ENCODE data around the gene TLR10.

Gene TLR10

DNA sequence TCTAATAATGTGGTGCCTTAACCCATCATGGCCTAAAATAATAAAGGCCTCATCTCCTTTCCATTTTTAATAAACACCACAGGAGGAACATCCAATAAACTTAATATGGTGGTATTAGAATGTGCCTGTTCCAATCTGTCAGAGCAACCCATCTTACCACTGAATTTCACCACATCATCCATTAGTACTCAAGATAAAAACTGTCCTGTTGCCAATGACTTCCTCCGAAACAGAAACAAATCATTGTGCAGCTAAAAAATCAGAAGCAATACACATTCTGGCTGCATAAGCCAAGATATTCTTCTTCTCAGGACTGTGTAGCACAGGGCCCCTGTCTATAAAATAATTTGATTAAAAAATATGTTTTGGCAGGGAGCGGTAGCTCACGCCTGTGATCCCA is 18.5 kb downstream of the TLR10 start:
- no peak for DNase-seq (ENCODE audit: low spot score)

DNA sequence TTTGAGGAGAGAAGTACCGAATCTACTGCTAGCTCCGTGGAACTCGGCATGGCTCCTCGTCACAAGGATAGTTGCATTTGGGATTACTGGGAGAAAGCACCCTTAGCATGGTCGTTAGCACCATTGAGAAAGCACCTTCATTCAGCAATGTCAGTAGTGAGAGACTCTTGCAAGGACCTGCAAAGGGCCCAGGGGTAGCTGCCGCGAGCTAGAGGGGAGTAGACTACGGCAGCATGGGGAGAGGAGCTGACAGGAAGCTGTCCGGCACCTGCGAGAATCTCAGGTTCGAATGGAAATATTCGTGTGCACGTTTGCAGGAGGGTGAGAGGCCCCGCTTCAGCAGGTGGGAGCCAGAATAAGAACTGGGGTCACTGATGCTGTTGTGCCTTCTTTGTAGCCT is 20.2 kb downstream of the TLR10 start:
- no peak for DNase-seq (ENCODE audit: low spot score)

DNA sequence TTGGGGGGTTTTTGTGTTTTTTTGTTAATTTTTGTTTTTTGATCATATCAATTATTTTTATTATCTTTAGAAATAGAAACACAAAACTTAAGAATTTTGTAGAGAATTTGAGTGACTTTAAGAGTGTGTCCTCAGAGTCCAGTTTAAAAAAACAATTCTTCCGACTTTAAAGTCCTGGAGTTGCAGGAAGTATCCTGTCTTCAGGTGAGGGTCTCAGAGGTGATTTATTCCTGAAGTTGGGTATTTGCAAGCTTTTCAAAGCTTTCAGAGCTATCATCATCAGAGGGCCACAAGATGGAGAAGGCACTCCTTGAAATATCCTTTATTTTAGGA is 23.0 kb downstream of the TLR10 start:
- no peak for DNase-seq (ENCODE audit: low spot score)

DNA sequence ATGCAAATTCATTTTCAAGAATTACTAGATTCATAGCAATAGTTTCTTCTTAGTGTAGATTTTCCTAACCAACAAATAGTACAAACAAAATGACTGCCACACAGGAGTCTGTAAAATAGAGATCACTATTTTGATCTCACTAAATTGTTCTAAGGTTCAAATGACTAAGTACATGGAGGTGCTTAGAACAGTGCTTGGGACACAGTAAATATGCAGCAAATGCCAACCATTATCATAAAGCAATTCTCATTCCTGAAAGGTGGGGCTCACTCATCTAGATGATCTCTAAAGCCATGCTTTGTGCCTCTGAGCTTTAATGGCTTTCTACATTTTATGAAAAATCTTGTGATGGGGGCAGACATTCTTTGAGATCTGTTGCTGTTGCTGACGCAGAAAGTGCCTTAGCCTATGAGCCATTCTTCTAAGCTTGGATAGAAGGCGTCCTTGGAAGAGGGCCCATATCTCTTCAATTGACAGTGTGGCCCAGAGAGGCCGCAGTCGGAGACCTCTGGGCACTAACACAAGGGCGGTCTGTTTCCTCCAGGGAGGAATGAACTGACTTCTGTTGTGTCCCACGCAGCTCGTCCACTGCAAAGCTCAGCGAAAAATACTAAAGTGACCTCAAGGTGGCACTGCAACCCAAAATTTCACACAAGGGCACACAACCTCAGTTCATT is 23.5 kb downstream of the TLR10 start:
- peak; percentile 98 for DNase-seq (ENCODE audit: low spot score)

DNA sequence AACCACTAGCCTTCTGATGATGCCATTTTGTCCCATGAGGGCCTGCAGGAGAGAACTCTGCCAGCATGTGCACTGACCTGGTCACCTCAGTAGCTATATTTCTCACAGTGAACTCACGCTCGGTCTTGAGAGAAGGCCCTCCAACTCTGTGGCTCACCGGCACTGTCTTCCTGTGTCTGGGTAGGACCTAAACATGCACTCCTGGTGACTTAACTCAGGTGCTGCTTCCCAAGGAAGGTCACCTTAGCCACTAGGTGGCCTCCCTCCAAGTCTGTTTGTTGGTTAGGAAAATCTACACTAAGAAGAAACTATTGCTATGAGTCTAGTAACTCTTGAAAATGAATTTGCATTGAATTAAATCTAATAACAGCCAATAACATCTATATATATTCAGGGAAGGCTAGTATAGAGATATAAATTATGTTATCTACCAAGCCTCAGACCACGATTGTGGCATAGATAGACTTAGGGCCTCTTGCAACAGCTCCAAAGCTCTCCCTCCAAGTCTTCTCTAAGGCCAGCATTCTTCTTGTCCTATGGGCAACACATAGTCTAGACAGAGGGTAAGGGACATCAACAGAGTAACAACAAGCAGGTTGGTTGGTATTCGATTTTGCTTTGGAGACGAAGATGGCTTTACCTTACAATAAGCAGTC is 24.7 kb downstream of the TLR10 start:
- DNase-seq (ENCODE audit: low spot score), result no peak

DNA sequence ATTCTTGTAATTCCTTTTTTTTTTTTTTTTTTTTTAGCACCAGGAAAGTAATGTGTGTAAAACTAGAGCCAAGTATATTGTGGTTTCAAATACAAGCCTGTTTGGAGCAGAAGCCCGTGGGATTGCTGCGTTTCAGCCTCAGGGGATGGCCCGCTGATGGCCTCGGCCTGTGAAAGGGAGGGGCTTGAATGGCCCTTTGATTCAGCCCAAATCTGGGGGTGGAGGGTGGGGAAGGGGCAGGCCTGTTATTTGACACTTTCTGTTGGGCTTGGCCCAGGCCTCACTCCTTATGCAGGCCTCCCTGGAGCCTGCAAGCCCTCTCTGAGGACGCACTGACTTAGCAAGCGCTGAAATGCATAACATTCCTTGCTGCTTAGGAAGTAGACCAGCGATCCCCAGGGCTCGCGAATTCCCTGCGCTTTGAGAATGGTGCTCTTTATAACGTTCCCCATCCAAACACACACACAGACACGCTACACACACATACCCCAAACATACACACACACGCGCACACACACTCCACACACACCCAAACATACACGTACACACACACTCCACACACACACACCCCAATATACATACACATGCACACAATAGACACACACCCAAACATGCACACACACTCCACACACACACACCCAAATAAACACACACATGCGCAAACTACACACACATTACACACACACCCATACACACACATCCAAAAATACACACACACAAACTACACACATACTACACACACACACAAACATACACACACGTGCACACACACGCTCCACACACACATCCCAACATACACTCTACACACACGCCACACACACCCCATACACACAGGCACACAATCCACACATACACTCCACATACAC is 29.6 kb downstream of the TLR10 start:
- DNase-seq (ENCODE audit: low spot score), result peak; percentile 30

DNA sequence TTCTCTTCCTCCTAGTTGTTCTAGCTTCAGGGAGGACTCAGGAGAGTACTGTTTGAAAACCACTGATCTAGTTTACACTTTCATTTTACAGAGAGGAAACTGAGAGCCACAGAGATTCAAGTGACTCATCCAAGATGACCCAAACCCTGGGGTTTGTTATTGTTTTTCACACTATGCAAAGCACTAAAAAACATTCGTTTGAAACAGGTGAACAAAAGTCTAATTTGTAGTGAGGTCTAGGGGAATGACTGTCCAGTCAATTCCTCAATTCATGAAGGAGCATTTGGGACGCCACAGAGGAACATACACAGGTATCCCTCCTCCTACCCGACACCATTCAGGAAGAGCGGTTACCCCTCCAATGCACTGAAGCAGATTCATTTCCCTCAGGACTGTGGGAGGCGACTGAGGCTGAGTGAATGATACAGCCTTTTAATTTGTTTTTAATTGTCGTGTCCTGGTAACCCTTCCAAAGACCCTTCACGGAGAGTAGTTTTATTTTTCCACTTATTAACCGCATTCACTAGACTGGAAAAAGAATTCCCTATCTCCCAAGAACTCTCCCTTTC is 30.3 kb downstream of the TLR10 start:
- no peak for DNase-seq (ENCODE audit: low spot score)

DNA sequence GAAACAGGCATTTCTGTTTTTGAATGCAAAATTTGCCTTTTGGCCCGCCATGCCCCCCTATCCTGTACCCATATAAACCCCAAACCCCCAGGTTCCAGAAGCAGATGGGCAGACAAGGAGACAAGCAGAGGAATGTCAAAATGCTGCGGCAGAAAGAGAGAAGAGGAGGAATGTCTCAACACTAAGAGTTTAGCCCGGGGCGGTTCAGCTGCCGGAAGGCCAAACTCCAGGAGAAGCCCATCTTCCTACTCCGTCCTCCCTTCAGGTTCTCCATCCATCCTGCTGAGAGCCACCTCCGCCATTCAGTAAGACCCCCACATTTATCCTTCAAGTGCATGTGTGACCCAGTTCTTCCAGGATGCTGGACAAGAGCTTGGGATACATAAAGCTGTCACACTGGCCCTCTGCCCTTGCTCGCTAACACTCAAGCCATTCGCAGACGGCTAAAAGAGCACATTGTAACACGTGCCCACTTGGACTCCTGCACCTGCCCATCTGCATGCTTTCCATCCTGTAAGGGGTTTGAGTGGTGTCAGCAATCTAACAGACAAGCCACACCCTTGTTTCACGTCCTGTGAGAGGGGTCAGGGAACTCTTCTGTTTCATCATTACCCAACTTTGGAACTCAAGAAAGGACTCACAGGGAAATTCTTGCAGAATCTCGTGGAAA is 31.3 kb downstream of the TLR10 start:
- no peak for DNase-seq (ENCODE audit: low spot score)

DNA sequence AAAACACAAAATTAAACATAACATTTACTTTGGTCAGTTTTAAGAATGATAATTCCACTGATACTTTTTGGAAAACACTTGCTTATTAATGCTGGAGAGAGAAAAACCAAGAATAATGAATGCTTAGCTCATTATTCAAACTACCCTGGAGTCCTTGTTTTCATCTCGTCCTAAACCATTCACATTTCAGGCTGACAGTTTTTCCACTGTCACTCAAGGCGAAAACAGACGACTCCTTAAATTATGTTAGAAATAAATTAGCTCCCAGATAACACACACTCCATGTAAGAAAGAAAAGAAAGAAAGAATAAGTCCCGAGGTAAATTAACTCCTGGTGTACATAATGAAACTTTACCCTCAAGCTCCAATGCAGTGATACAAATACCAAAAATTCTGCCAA is 33.5 kb downstream of the TLR10 start:
- no peak for DNase-seq (ENCODE audit: low spot score)

DNA sequence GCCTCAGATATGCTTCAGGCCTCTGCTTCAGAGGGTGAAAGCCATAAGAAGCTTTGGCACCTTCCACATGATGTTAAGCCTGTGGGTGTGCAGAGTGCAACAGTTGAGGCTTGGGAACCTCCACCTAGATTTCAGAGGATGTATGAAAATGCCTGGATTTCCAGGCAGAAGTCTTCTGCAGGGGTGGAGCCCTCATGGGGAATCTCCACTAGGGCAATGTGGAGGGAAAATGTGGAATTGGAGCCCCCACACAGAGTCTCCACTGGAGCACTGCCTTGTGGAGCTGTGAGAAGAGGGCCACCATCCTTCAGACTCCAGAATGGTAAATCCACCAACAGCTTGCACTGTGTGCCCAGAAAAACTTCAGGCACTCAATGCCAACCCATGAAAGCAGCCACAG is 35.2 kb downstream of the TLR10 start:
- no peak for DNase-seq (ENCODE audit: low spot score)

DNA sequence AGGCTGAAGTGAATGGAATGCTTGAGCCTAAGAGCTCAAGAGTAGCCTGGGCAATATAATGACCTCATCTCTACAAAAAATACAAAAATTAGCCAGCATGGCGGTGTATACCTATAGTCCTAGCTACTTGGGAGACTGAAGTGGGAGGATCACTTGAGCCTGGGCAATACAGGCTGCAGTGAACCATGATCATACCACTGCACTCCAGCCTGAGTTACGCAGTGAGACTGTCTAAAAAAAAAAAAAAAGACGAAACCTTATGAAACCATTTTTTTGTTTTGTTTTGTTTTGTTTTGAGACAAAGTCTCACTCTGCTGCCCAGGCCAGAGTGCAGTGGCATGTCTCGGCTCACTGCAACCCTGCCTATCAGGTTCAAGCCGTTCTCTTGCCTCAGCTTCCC is 36.9 kb downstream of the TLR10 start:
- no peak for DNase-seq (ENCODE audit: low spot score)

DNA sequence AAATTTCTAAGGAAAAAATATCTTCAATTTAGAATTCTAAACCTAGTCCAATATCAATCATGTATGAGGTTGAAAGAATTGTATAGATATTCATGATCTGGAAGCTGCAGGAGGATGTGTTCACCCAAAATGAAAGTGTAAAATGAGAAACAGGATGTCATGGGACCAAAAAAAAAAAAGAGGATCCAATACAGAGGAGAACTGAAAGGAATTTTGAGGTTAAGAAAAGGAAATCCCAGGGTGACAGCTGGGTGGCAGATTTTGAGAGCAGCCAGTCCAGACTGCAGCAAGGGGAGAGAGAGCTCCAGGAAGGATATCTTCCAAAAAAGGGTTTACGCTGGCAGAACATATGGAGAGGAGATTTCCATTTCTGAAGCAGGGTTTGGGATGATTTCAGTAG is 38.9 kb downstream of the TLR10 start:
- peak; percentile 22 for DNase-seq (ENCODE audit: low spot score)

DNA sequence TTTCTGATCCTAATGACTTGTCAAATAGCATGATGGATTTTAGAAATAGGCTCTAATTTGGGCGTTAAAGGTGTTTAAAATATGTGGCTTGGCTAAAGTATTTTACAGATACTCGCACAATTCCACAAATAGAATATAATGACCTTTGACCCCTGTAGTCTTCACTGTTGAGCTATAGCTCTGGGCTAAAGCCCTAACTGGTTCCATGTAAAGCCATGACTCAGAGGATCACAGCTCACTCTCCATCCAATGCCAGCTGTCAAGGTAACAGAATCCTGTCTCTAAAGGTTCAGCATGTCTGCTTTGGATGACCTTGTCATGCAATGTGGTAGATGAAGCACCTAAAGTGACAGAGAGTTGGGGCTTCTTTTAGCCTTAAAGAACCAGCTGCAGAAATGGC is 42.5 kb downstream of the TLR10 start:
- no peak for DNase-seq (ENCODE audit: low spot score)

DNA sequence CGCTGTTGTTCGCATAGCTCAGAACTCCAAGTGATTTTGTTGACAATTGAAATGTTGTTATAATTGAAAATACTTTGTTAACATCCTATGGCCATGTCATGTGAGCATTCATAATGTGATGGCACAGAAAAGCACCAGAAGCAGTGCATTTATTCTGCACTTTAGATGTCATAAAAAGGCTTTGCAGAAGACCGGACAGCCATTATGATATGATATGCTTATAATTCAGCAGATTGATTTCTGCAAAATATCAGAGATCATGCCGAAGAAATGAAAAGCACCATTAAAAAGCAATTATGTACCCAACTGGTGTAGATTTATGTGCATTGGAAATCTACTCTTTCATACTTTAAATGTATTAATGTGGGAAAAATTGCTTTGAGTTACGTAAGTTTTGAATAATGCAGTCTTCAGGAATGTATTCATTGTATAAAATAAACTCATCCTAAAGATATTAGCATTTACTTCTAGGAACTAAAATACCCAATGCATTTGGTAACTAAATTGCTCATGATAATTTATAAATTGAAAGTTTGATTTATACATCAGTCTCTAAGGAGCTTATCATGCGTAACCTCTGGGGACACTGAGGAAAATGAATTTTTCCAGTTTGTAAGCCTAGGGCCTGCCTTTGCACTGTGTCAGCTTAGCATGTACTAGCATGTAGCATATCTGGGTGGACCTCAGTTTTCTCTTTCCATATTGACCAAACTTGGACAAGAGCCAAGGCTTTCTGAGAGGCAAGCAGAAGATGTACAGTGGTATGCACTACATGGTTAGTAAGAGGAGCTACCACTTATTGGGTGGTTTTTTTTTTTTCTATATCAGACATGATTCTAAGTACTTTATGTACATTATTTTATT is 43.6 kb downstream of the TLR10 start:
- DNase-seq (ENCODE audit: low spot score), result no peak

DNA sequence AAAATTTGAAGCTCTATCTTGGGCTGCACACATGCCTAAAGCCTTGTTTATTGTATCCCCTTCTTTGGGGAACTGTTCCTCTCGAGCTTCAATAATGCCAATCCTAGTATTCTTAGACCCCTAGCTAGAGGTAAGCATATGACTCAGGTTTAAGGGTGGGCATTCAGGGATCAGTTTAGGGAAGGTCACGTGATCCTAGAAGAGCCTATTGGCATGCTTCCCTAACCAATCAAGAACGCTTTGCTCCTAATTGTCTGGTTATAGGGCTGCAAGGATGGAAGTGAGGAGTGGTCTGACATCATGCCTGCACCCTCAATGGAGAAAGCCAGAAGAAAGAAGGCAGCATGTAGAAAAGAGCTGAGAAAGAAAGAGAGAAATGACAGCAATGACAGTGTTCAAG is 46.9 kb downstream of the TLR10 start:
- no peak for DNase-seq (ENCODE audit: low spot score)

DNA sequence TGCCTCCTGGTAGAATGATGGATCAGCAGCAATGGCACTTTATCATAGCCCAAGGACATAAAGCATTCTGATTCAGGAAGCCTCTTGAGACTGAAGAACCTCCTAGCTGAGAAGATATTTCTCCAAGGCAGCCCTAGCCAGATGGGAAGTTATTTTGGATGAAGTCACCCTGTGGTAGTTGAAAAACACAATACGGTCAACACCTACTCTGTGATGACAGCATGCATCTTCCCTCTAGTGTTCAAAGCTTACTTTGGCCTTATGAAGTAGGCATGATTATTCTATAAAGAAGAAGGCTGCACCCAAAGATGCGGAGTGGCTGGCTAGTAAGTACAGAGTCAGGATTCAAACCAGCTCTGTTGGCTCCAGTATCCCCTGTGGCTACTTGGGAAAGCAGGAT is 47.9 kb downstream of the TLR10 start:
- no peak for DNase-seq (ENCODE audit: low spot score)

DNA sequence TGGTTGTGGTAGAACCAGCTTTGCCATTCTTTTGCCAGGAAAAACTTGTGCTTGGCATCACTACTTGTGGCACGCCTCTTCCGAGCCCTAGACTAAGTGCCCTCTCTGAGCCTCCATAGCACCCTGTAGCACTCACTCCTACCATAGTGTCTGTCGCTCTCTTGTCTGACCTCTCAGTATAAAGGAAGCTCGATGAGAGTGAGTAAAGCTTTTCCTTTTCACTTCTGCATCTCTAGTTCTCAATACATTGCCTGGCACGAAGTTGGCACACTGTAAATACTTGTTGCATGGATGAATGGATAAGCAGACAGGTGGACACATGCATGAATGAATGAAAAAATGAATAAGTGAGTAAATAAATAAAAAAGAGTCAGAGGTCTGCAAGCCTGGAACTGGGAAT is 48.3 kb downstream of the TLR10 start:
- no peak for DNase-seq (ENCODE audit: low spot score)

DNA sequence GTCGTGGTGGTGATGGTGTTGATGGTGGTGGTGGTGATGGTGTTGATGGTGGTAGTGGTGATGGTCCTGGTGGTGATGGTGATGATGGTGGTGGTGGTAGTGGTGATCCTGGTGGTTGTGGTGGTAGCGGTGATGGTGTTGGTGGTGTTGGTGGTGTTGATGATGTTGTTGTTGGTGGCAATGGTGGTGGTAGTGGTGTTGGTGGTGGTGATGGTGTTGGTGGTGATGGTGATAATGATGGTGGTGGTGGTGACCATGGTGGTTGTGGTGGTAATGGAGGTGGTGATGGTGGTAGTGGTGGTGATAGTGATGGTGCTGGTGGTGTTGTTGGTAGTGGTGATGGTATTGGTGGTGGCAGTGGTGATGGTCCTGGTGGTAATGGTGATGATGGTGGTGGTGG is 49.1 kb downstream of the TLR10 start:
- no peak for DNase-seq (ENCODE audit: low spot score)

DNA sequence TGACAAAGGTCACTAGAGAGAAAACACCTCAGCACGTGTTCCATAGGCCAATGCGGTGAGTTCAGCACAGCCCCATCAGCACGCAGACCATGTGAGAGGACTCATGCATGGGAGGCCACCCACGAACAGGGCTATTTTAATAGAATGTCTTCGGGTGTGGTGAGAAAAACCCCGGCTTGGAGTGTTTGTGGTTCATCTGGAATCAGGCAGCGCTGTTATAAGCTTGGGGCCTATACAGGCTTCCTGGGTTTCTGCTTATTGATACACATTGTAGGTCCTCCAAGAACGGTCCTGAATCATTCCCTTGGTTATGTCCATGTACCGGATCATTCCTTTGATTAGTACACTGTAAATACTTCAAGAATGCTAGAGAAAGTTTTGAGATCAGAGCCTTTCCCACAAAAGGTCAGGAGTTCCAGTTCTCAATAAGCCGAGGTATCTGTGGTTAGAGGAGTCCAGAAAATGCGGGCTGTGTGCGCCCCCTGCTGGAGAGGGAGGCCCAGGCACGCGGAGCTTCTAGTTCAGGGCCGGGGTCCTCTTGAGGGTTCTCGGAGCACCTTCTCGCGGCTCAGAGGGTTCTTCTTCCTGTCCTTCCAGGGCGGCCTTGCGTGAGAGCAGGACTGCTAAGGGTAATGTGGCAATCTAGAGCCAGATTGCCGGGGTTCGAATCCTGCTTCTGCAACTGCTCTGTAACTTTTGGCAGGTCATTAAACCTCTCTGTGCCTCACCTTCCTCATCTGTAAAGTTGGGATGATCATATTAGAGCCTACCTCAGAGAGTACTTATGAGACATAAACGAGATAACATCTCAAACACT is 51.8 kb downstream of the TLR10 start:
- DNase-seq (ENCODE audit: low spot score), result peak; percentile 59

DNA sequence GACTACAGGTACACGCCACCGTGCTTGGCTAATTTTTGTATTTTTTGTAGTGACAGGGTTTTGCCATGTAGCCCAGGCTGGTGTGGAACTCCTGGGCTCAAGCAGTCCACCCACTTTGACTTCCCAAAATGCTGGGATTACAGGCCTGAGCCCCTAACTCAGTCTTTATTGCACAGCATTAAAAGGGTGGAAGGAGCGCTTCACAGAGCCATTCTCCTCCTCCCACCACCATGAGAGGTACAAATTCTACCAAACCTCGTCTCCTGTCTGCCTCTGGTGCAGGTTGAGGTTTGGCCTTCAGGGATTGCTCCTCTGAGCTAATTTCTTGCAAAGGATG is 52.3 kb downstream of the TLR10 start:
- no peak for DNase-seq (ENCODE audit: low spot score)

Data from putamen (tissue), 1 donor.